ENCODE measurements around the gene NSFL1C.

The NSFL1C gene

DNA sequence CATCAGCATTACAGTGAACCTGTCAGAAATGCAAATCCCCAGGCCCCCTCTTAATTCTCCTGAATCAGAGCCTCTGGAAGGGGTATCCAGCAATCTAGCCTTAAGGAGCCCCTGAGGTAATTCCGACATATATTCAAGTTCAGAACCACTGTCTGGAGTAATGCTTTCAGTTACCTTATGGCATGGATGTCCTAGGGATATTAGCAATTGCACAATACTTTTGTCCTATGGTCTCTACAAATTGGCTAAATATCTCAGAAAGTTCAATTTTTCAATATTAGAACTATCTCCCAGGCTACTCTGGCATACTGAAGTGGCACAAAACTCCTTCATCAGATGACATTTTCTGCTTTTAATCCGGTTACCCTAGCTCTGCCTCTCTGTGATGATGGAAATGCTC is 6.4 kb downstream of the NSFL1C start:
- DNase-seq (ENCODE audit: low read depth), result no peak

DNA sequence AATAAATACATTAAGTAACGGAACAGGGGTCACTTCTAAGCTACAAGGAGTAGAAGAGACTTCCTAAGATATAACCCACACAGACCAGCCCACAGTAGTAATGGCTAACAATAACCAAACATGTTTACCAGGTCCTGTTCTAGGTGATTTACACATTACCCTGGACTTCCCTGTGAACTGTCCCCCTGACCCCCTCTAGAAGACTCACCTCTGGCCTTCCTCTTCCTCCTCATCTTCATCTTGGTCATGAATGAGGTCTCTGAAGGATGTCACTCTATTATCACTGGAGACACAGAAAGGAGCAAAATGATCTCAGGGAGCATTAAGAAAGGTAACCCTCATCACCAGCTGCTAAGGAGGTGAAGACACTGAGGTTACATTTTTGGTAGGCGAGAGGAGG is 8.7 kb downstream of the NSFL1C start:
- no peak for DNase-seq (ENCODE audit: low read depth)

DNA sequence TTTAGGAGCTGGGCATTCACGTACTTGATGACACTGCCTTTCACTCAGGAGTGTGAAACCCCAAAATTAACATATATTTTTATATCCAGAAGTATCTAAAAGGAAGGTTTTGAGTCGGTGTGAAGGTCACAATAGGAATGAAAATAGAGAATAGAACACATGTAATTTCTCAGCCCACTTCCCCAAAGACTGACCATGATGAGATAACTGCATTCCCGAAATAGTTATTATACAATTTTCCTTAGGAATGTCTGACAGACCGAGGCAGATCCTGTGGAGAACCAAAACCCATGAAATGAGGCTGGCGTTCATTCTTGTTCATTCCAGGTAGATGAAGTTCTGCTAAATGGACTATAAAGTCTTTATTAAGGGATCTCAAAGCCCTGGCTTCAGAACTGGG is 10.3 kb downstream of the NSFL1C start:
- no peak for DNase-seq (ENCODE audit: low read depth)

DNA sequence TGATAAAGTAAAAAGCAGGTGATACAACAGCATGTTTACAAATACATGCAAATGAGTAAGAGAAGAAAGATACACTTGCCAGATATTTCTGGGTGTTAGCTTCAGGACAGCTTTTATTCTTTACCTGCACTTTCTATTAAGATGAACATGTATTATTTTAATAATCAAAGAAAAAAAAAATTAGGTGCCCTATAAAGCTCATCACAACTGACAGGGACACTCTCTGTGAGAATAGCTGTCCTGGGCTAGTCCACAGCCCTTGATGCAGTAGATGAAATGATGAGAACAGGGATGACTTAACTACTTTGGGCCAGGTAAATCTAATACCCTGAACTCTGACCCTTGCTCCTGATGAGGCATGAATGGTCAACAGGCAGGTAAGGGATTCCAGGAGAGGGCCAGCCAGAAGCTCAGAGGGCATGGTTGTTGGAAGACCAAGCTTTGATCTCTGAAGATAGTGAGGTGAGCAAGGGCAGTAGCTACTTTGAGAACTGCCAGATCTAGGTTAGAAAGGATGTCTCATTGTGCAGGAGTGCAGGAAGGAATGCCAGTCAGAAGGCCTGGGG is 15.6 kb downstream of the NSFL1C start:
- no peak for DNase-seq (ENCODE audit: low read depth)

DNA sequence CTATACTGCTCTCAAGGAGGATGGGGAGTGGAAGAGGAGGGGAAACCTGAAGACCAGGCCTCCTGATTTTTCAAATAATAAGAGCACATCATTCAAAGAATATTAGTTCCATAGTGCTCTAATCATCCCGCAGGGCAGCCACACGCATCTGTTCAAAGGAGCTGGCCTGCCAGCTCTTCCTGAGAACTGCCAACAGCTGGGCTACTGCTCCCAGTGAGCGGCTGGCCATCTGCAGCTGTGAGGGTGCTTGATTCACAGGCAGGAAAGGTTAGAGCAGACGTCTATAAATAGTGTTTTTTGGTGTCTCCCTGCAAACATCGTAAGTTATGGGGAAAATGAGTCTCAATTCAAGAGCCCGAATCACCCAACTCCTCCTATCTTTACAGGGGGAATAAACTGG is 17.3 kb downstream of the NSFL1C start:
- no peak for DNase-seq (ENCODE audit: low read depth)

DNA sequence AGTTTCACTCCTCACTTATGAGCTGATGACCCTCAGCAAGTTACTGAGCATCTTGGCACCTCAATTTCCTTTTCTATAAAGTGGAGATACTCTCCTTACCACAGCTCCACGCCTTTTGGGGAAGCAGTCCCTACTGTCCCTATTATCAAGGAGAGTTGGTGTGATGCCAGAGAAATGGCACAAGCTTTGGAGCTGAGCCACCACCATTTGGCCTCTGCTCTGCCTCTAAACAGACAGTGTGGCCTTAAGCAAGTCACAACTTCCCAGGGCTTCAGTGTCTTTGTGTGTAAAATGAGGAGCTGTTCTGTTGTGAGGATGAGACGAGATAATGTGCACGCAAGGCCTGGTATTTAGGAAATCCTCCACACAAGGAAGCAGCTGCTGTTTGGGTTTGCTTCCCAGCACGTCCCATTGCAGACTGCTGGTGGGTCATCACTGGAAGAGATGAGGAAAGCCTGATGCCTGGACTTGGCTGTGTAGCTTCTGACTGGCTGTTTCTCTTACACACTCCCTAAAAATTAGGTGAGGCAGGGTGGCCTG is 18.5 kb downstream of the NSFL1C start:
- no peak for DNase-seq (ENCODE audit: low read depth)

DNA sequence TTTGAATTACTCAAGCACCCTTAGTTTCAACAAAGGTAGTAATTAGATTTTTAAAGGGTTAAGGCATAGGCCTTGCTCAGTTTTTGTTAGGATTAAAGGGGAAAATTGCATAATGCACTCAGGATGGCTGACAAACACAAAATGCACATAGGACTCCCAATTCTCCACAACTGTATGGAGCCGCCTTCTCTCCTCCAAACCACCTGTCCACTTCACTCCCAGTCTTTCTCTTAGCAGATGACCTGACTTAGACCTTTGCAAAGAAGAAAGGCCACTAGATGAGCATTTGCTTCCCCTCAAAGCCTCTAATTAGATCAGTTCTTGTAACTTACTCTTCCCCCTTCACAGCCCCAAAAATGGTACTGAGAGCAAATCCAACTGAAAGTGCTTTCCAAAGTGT is 20.1 kb downstream of the NSFL1C start:
- no peak for DNase-seq (ENCODE audit: low read depth)

DNA sequence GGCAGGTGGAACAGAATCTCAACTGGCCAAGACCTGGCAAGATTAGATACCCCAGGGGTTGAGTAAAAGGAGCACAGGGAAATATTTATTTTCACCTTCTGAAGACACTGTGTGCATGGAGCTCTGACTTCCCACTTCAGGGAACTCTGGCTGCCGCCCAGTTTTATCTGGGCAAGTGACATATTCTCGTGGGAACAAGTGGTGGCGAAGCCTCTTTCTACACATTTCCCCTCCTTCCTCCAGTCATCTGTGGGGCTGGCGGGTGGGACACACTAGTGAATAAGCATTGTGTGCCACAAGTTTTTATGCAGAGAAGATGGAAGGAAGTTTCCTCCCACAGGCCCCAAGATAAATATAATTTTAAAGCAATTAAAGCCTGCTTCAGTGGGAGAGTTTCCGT is 23.6 kb downstream of the NSFL1C start:
- no peak for DNase-seq (ENCODE audit: low read depth)

DNA sequence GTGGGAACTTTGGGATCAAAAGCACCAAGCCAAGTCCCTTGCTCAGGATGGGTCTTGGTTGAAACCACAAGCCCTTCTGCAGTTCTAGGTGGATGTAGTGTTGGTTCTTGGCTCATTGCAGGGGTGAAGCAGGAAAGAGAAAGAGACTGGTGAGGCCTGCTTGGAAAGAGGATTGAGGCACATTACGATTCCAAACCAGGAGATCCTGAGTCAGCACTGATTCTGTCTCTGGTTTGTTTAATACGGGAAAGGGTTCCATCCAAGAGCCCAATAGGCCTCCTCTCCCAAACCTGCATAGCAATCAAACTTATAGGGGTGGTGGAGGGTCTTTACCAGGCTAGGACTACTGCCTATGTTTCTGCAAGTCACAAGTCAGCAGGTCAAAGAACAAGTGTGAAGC is 24.3 kb downstream of the NSFL1C start:
- DNase-seq (ENCODE audit: low read depth), result no peak

DNA sequence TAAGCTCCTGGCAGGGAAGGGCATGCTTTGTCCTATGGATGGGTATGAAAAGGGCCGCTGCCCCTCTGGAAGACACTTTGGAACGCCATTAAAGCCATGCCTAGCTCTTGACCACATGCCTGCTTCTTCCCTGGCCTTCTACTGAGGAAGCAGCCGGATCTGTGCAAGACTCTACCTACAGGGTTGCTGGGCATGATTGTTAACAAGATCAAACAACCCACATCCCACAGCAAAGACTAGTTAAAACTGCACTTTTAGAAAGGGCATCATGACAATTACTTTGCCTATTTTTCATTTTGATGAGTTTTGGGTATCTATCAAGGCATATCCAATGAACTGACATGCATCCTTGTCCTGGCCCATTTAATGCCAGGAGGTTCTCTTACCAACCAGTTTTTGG is 25.5 kb downstream of the NSFL1C start:
- no peak for DNase-seq (ENCODE audit: low read depth)

DNA sequence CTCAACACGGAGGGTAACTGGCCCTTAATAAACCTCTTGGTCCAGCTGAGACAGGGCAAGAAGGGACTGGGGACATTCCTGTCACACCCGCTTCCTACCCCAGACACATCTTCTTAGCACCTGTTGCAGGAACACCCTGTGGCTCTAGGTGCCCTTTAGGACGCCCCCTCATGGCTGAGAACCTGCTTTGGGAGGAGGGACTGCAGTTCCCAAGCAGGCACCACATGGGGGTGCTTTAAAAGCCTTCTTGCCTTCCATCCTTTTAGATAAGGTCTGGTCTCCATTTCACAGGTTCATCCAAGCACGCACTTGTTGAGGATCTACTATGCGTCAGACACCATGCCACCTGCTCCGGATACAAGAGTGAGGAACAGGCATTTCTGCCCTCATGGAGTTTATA is 26.6 kb downstream of the NSFL1C start:
- DNase-seq (ENCODE audit: low read depth), result no peak

DNA sequence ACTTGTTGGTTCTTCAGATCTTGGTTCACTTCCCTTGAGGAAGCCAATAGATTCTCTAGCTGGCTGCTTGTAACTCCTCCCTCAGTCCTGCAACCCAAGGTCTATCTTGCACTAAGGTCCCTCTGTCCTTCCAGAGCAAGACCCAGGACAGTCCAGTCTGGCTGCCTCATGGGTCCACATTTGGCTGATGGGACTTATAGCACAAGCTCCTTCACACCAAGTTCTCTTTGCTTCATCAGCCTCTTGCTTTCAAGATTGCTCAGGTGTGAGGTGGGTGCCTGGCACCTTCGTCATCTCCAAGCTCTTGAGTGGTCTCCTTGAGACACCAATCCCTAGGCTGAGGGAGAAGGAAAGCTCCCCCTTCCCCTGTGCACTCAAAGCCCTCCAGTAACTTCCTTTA is 28.3 kb downstream of the NSFL1C start:
- DNase-seq (ENCODE audit: low read depth), result no peak

DNA sequence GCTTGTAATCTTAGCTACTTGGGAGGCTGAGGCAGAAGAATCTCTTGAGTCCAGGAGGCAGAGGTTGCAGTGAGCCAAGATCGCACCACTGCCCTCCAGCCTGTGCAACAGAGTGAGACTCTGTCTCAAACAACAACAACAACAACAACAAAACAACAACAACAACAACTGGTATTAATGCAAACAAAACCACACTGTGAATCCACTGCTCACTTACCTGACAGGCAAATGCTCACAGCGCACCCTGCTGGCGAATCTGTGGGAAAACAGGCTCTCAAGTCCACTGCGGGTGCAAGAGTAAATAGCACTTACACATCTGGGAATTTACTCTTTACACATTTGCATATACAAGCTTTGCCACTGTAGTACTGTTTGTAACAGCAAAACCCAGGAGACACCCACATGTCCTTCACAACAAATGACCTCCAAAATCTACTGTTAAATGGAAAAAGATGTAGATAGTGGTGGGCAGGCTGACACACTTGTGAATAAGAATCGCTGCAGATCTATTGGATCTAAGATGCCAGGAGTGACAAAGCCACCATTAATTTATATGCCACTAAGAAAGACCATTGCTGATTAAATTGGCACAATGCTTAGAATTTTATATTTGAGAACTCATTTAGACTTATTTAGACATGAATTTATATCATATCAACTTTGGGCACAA is 29.3 kb downstream of the NSFL1C start:
- peak; percentile 70 for DNase-seq (ENCODE audit: low read depth)

DNA sequence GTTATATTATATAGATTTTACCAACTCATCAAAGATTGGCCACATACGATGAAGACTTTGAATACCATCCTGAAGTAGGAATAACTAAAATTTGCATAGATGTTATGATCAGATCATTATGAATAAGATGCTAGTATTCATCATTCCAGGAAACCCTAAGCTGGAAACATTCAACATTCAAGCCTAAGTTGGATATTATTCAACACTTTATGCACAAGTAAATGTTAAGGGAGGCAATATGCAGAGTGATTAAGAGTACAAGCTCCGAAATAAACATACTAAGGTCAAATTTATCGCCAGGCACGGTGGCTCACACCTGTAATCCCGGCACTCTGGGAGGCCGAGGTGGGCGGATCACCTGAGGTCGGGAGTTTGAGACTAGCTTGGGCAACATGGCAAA is 30.4 kb downstream of the NSFL1C start:
- DNase-seq (ENCODE audit: low read depth), result no peak

DNA sequence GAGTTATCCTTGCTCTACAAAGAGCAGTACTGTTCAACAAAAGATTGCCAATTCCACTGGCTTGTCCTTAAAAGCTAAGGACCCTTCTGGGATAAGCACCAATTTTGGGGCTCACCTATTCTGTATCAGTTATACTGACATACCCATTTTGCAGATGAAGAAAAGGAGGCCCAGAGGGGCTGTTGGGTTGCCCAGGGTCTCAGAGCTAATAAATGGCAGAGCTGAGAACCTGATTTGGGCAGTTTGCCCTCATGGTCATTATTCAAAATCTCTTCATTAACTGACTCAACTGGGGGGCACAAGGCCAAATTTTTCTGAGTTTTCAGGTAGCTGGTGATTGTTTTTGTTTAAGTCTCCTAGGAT is 31.3 kb downstream of the NSFL1C start:
- no peak for DNase-seq (ENCODE audit: low read depth)

DNA sequence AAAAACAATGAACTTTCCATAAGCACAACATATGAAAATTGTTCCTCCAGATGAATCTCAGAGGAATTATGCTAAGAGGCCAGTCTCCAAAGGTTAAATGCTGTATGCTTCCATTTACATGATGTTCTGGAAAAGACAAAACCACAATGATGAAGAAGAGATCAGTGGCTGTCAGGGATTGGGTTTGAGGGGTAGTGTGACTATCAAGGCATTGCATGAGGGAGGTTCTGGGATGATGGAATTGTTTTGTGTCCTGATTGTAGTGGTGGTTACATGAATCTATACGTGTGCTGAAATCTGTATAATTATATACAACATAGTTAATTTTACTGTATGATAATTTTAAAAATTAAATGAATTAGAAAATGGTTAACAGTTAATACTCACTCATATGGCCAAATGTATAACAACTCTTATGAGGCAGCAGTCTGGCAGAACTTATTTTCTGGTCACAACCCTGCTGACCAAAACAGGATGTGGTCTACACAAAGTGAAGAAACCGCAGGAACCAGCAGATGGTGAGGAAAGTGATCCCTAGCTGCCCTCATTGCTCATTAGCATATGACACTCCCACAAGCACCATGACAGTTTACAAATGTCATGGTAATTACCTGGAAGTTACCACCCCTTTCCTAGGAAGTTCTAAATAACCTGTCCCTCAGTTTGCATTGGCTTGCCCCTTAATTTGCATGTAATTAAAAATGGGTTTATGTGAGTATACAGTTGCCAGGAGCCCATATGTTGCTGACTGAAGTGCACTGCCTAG is 31.9 kb downstream of the NSFL1C start:
- DNase-seq (ENCODE audit: low read depth), result peak; percentile 16

DNA sequence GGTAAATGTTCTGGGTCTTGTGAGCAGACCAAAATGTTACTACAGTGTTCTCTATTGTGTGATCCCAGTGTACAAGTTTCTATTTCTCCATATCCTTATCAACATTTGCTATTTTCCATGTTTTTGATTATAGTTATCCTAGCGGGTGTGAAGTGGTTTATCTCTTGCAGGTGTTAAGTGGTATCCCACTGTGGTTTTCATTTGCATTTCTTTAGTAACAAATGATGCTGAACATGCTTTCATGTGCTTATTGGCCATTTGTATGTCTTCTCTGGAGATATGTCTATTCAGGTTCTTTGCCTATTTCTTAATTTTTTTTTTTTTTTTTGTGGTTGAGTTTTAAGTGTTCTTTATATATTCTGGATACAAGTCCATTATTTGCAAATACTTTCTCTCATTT is 35.5 kb downstream of the NSFL1C start:
- no peak for DNase-seq (ENCODE audit: low read depth)

DNA sequence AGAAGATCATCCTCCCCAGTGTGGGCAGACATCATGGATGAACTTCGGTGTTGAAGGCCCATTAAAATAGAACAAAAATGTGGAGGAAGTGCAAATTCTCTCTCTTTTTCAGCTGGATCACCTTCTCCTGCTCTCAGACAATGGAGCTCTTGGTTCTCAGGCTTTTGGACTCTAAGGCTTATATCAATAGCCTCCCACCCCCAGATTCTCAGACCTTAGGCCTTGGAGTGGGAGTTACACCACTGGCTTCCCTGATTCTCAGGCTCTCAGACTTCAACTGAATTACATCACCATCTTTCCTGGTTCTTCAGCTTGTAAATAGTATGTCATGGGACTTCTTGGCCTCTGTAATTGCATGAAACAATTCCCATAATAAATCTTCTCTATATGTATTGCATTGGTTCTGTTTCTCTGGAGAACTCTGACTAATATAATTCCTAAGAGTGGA is 36.6 kb downstream of the NSFL1C start:
- no peak for DNase-seq (ENCODE audit: low read depth)

DNA sequence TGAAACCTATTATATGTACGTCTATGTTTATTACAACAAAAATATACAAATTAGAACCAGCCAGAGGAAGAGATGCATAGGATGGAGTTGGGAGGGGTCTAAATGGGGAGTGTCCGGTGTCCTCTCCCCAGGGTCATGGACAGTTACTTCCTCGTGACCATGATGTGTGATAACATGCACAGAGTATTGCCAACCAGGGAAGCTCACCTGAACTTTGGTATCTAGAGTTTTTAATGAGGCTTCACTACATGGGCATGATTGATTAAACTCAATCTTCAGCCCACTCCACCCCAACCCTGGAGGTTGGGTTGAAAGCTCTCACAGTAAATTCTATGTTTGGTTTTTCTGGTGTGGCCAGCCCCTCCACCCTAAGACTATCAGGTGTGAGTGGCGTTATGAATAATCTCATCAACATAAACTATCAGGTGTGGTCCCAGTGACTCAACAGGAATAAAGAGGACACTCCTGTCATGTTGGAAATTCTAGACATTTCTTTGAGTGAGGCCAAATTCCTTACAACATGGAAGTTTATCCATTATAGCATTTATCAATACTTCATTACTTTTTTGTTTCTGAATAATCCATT is 37.4 kb downstream of the NSFL1C start:
- no peak for DNase-seq (ENCODE audit: low read depth)

DNA sequence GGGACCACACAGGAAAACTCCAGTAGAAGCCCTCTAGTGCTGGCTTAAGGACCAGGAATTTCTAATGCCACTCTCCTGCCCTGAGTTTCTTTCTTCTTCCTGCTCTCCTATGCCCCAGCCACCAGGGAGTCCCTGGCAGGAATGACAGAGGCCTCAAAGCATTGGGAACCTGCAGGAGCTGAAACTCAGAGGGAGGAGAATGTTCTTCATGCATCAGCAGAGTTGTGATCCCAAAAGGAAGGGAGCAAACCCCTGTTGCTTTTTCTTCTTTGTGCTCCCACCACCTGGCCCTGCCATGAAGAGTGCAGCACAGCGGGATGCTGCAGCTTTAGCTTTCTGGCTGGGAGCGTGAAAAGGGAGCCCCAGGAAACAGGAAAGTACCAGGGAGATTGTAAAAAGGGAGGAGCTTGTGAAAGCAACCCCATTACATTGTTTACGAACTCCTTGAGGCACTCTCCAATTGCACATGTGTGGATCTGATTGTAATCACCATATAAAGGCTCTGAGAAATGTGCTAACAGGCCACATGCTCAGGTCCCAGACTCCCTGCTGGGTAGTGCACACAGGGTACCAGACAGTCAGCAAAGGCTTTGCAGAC is 39.1 kb downstream of the NSFL1C start:
- no peak for DNase-seq (ENCODE audit: low read depth)

DNA sequence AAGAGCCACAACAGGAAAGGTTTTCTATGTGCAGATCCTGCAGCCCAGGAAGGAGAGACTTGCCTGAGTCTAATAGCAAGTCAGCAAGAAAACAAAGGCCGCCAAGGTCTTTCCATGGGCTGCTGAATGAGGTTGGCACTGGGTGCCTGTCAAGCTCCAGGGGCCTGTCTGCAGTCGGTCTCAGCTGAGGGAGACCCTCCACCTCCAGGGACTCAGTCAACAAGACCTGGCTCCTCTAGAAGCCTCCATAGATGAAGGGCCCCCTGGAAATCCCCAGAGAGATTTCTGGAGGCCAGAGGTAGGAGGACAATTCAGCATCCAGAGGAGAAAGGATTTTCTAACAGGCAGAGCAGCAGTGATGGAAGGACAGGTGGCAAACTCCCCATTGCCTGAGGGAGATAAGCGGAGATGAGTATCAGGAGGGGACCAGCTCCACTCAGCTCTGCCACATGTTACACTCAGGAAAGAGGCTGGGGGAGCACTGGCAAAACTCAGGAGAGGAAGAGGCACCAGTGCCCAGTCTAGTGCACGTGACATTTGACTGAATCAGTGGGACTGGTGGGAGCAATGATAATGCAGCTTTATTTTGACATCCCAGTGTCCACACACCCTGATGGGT is 40.3 kb downstream of the NSFL1C start:
- DNase-seq (ENCODE audit: low read depth), result no peak

DNA sequence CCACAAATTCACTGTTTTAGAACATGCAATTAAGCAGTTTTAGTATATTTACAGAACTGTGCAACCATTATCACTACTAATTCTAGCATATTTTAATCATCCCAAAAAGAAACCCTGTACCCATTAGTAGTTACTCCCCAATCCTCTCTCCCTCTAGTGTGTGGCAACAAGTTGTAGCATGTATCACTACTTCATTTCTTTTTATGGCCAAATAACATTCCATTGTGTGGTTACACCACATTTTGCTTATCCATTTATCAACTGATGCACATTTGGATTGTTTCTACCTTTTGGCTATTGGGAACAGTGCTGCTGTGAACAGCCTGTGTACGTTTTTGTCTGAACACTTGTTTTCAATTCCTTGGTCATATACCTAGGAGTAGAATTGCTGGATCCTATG is 42.3 kb downstream of the NSFL1C start:
- no peak for DNase-seq (ENCODE audit: low read depth)

Measured in activated T-helper 9 cell treated with anti-CD3 and anti-CD28 coated beads, Interleukin-2, amount 50 U/mL, for 16 hours (primary cell).